Dendritic cell treated with granulocyte-macrophage colony-stimulating factor and Interleukin-4, amounts not matched to agents 40 ng/mL and 50 ng/mL, for 4 days (primary cell): ENCODE results near the gene SNX9.
A peak's percentile ranks its signal among the peaks of the same experiment; 100 is the strongest.
"Not testable (repeated sequence)": the region's sequence is repeated elsewhere in the genome, so short reads cannot be mapped to it uniquely, and the experiment has no call there.

Experiments used
- H3K27ac Mint-ChIP-seq: one replicate; pipeline ENCODE4 v1.8.0; 2022; ENCODE audit warnings: mild to moderate bottlenecking, mixed read lengths
- H3K27me3 Mint-ChIP-seq: one replicate; pipeline ENCODE4 v1.8.0; 2022; ENCODE audit warnings: mild to moderate bottlenecking, mixed read lengths
- H3K36me3 Mint-ChIP-seq: one replicate; pipeline ENCODE4 v1.8.0; 2022; ENCODE audit warnings: low read depth, mixed read lengths
- H3K4me1 Mint-ChIP-seq: one replicate; pipeline ENCODE4 v1.8.0; 2022; ENCODE audit warnings: low read depth, mixed read lengths
- H3K4me3 Mint-ChIP-seq: one replicate; pipeline ENCODE4 v1.8.0; 2022; ENCODE audit warnings: mild to moderate bottlenecking, moderate library complexity, mixed read lengths
- H3K9me3 Mint-ChIP-seq: one replicate; pipeline ENCODE4 v1.8.0; 2022; ENCODE audit warnings: mixed read lengths
- intact Hi-C: fragments of 100-400 bp; cut with micrococcal nuclease; formaldehyde crosslinking; loops from one replicate; pipeline ENCODE4 v1.15.0; 2022

SNX9 gene

GRCh38 chr6:157831424-157832249, 8.6 kb downstream of the SNX9 start:
- Mint-ChIP-seq H3K27me3 (no peaks in the 10 kb centered on the region), H3K27ac (peak overlapping the region; percentile 60), H3K36me3 (peaks cover 24% of the 10 kb centered on the region), H3K4me1 (peaks cover 47% of the 10 kb centered on the region), H3K9me3 (peaks cover 11% of the 10 kb centered on the region), H3K4me3 (peak overlapping the region; percentile 18)
- intact Hi-C loops: no loop called here

GRCh38 chr6:157832250-157832967, 9.4 kb downstream of the SNX9 start:
- Mint-ChIP-seq H3K27me3 (no peaks in the 10 kb centered on the region), H3K4me3 (no peak overlapping the region), H3K4me1 (peaks cover 47% of the 10 kb centered on the region), H3K9me3 (peaks cover 11% of the 10 kb centered on the region), H3K36me3 (peaks cover 24% of the 10 kb centered on the region), H3K27ac (no peak overlapping the region)
- intact Hi-C loops: no loop called here

- intact Hi-C loops: no loop called here
- Mint-ChIP-seq H3K27me3 (no peaks in the 10 kb centered on the region), H3K4me3 (no peak overlapping the region), H3K27ac (no peak overlapping the region), H3K9me3 (peaks cover 11% of the 10 kb centered on the region), H3K4me1 (peaks cover 45% of the 10 kb centered on the region), H3K36me3 (peaks cover 18% of the 10 kb centered on the region)
Observed at GRCh38 chr6:157834549-157834948, 11.5 kb downstream of the SNX9 start.

DNA sequence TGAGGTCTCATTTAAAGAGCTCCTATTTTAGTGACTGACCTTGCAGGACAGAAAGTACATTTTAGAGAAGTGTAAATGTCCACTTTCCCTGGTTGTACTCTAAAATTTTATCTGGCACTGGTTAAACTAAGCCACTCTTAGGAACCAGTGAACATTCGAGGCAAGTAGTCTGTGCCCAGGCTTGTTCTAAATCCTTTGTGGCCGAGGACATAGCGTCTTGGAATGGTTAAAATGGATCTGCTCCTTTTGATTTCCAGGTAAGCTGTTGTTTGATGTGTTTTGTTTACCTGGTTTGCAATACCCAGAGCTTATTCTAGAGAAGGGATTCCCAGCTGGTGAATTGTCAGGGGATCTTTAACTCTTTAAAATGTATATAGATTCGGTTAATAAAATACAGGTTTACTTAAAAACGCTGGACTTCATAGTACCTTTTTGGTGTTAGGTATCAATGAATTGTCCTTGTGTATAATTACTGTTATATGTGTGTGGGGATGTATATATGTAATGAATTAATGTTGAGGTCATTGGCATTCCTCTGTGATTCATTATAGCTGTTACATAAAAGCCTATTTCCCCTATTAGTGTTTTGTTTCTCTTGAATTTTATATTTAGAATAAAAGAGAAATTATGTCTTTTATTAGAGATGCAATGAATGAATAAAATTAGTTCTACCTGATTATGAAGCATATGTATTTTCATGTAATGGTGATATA, 15.8 kb downstream of the SNX9 start:
- intact Hi-C loops: no loop called here
- H3K4me3 Mint-ChIP-seq: no peak overlapping the region
- H3K36me3 Mint-ChIP-seq: peaks cover 21% of the 10 kb centered on the region
- peaks cover 43% of the 10 kb centered on the region for H3K4me1 Mint-ChIP-seq
- H3K27ac Mint-ChIP-seq: no peak overlapping the region
- no peaks in the 10 kb centered on the region for H3K27me3 Mint-ChIP-seq
- peaks cover 6% of the 10 kb centered on the region for H3K9me3 Mint-ChIP-seq

GRCh38 chr6:157839606-157840005, 16.6 kb downstream of the SNX9 start:
- Mint-ChIP-seq H3K27ac (no peak overlapping the region), H3K9me3 (peaks cover 6% of the 10 kb centered on the region), H3K4me3 (no peak overlapping the region), H3K4me1 (peaks cover 46% of the 10 kb centered on the region), H3K27me3 (no peaks in the 10 kb centered on the region), H3K36me3 (peaks cover 21% of the 10 kb centered on the region)
- intact Hi-C loops: no loop called here

- Mint-ChIP-seq H3K27ac (no peak overlapping the region), H3K4me1 (peaks cover 48% of the 10 kb centered on the region), H3K4me3 (no peak overlapping the region), H3K9me3 (peaks cover 6% of the 10 kb centered on the region), H3K27me3 (no peaks in the 10 kb centered on the region), H3K36me3 (peaks cover 22% of the 10 kb centered on the region)
- intact Hi-C loops: no loop called here
Observed at GRCh38 chr6:157840261-157840660, 17.2 kb downstream of the SNX9 start.

DNA sequence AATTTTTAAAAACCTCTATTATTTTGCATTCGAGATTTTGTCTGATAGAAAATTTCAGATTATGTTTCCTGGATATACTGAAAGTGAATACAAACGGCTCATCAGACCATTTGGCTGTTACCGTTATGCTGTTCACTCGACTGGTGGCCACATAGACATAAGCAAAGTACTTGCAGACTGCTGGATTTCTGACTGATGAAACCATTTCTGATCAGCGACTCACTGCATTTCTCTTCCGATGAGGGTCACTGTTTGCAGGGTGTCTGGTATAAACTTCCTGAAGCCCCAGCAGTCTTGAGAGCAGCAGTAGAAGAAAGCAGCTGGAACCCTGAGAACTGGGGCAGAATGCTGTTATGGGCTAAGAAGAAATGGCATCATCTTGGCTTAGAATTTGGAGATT, 17.7 kb downstream of the SNX9 start:
- Mint-ChIP-seq H3K27ac (peak overlapping the region; percentile 60), H3K9me3 (peaks cover under 1% of the 10 kb centered on the region), H3K36me3 (peaks cover 18% of the 10 kb centered on the region), H3K4me1 (peaks cover 48% of the 10 kb centered on the region), H3K27me3 (no peaks in the 10 kb centered on the region), H3K4me3 (no peak overlapping the region)
- intact Hi-C loops: no loop called here

DNA sequence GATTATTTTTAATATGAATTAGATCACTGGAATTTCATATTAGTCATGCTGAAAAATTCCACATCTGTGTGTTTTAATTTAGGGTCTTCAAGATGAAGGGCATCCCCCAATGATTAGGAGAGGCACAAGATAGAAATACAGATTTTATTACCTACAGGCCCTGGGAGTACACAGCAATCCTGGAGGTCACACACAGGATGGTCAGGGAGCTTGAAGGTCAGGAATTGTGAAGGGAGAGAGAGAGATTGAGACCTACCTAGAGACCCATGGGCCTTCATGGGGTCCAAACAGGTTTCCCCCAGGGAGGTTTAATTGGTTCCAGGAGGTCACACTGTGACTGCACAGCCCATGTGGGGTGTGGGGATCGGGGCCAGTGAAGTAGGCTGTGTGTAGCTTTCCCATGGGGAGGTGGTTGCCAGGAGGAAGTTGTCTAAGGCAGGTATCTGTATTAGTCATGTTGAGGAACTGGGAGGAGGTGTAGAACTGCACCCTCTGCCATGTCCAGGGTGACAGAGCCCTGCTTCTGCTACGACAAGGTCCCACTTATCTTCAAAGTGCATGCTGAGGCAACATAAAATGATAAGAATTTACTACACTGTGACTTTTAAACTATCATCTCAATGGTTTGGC, 18.3 kb downstream of the SNX9 start:
- Mint-ChIP-seq H3K36me3 (peaks cover 17% of the 10 kb centered on the region), H3K9me3 (no peaks in the 10 kb centered on the region), H3K27ac (peak overlapping the region; percentile 60), H3K4me1 (peaks cover 53% of the 10 kb centered on the region), H3K27me3 (no peaks in the 10 kb centered on the region), H3K4me3 (peak overlapping the region; percentile 27)
- intact Hi-C loops: no loop called here

DNA sequence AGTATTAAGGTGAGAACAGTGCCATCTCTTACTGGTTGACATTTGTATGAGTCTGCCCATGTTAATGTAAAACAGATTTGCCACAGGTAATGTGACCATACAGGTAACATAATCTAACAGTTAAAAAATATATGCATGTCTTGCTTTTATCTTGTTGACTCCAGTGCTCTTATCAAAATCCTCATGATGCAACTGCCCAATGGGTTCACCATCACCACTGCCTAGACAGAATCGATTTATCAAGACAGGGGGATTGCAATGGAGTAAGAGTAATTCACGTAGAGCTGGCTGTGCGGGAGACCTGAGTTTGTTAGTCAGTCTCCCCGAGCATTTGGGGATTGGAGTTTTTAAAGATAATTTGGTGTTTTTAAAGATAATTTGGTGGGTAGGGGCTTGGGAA, 19.2 kb downstream of the SNX9 start:
- intact Hi-C loops: no loop called here
- Mint-ChIP-seq H3K4me1 (peaks cover 58% of the 10 kb centered on the region), H3K9me3 (no peaks in the 10 kb centered on the region), H3K4me3 (no peak overlapping the region), H3K27me3 (no peaks in the 10 kb centered on the region), H3K27ac (no peak overlapping the region), H3K36me3 (peaks cover 17% of the 10 kb centered on the region)

DNA sequence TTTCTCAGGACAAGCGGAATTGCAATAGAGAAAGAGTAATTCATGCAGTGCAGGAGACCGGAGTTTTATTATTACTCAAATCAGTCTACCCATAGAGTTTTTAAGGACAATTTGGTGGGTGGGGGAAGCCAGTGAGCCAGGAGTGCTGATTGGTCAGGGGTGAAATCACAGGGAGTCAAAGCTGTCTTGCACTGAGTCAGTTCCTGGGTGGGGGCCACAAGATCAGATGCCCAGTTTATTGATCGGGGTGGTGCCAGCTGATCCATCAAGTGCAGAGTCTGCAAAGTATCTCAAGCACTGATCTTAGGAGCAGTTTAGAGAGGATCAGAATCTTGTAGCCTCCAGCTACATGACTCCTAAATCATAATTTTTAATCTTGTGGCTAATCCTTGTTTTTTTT, 21.1 kb downstream of the SNX9 start:
- intact Hi-C loops, H3K9me3 Mint-ChIP-seq, H3K4me3 Mint-ChIP-seq, H3K27ac Mint-ChIP-seq, H3K27me3 Mint-ChIP-seq: not testable (repeated sequence)
- H3K4me1 Mint-ChIP-seq: peaks cover 73% of the 10 kb centered on the region
- H3K36me3 Mint-ChIP-seq: peaks cover 19% of the 10 kb centered on the region

- Mint-ChIP-seq H3K9me3 (no peaks in the 10 kb centered on the region), H3K36me3 (peaks cover 20% of the 10 kb centered on the region), H3K27me3 (no peaks in the 10 kb centered on the region), H3K4me1 (peaks cover 74% of the 10 kb centered on the region), H3K4me3 (no peak overlapping the region), H3K27ac (no peak overlapping the region)
- intact Hi-C loops: no loop called here
Observed at GRCh38 chr6:157845493-157846259, 22.6 kb downstream of the SNX9 start.

DNA sequence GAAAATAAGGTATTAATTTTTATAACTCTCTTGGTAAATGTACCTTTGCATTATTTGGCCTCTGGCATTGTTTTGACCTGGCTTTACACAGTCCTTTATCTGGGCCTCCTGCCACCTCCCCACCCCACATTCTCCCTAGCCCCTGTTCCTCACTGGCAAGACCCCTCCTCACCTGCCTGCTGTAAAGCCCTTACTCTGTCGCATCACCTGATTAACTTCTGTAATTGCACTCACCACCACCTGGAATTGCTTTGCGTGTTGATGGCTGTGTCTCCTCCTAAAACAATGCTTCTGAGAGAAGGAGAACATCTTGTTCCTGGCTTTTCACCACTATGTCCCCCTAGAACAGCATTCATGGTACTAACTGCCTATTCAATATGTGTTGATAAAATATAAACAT, 24.8 kb downstream of the SNX9 start:
- Mint-ChIP-seq H3K4me3 (no peak overlapping the region), H3K27me3 (no peaks in the 10 kb centered on the region), H3K36me3 (peaks cover 21% of the 10 kb centered on the region), H3K4me1 (peaks cover 56% of the 10 kb centered on the region), H3K9me3 (peaks cover 8% of the 10 kb centered on the region), H3K27ac (no peak overlapping the region)
- intact Hi-C loops: no loop called here

GRCh38 chr6:157848693-157849092, 25.6 kb downstream of the SNX9 start:
- Mint-ChIP-seq H3K4me1 (peaks cover 61% of the 10 kb centered on the region), H3K4me3 (no peak overlapping the region), H3K36me3 (peaks cover 28% of the 10 kb centered on the region), H3K27ac (no peak overlapping the region), H3K27me3 (no peaks in the 10 kb centered on the region), H3K9me3 (peaks cover 17% of the 10 kb centered on the region)
- intact Hi-C loops: no loop called here
